PC-3 (cell line): Measurements from ENCODE around the gene GPX5. TPM values are rescaled to one million over a fixed set of nuclear protein-coding genes. Genes with fewer than 3 reads are reported as not detected.

ENCODE experiments used
- ATAC-seq: fragments of 200-7000 bp; cut with Tn5 transposase; 2 replicates; pipeline ENCODE4 v1.9.1; 2020; ENCODE audit warnings: mild to moderate bottlenecking, moderate library complexity
- BruUV-seq: library from RNA; stranded (reverse); fragments of 400-500 nt; replicated peaks from 2 replicates; lab custom pipeline; 2021; lab: Mats Ljungman, UMichigan
- CTCF ChIA-PET: fragments of 300-600 bp; sonication (Branson Sonifier 250); formaldehyde crosslinking; loops from one replicate; lab custom pipeline; 2022; ENCODE audit warnings: antibody characterized with exemption; lab: Charles Lee
- POLR2A ChIA-PET: fragments of 300-600 bp; sonication (Branson Sonifier 250); formaldehyde crosslinking; loops from one replicate; lab custom pipeline; 2022; ENCODE audit warnings: antibody characterized with exemption; ENCODE audit not compliant: unreplicated experiment; lab: Charles Lee
- DNase-seq: peaks from one replicate; pipeline ENCODE4 v3.0.0-alpha.2; 2015
- H2AFZ ChIP-seq: fragments of 300-600 bp; sonication (generic); 2 replicates; pipeline ENCODE4 v1.6.0; 2016; ENCODE audit warnings: antibody characterized with exemption, low read length
- H3F3A ChIP-seq: fragments of 300-600 bp; sonication (generic); one replicate; pipeline ENCODE4 v1.6.0; 2017; ENCODE audit warnings: antibody characterized with exemption, low read length, control low read depth, mild to moderate bottlenecking; ENCODE audit not compliant: unreplicated experiment
- H3K27ac ChIP-seq: fragments of 300-600 bp; sonication (generic); 2 replicates; pipeline ENCODE4 v1.5.1; 2016; ENCODE audit warnings: mild to moderate bottlenecking, low read length
- H3K27me3 ChIP-seq: fragments of 300-600 bp; sonication (generic); 2 replicates; pipeline ENCODE4 v1.6.1; 2016; ENCODE audit warnings: low read length, mixed read lengths
- H3K36me3 ChIP-seq: fragments of 300-600 bp; sonication (generic); 2 replicates; pipeline ENCODE4 v1.6.1; 2016; ENCODE audit warnings: low read depth, mixed run types, low read length, mixed read lengths
- H3K4me1 ChIP-seq: fragments of 300-600 bp; sonication (generic); 2 replicates; pipeline ENCODE4 v1.5.1; 2016; ENCODE audit warnings: low read length; ENCODE audit not compliant: insufficient read depth
- H3K4me2 ChIP-seq: fragments of 300-600 bp; sonication (generic); 2 replicates; pipeline ENCODE4 v1.6.0; 2016; ENCODE audit warnings: low read length
- H3K4me3 ChIP-seq: fragments of 300-600 bp; sonication (generic); 2 replicates; pipeline ENCODE4 v1.5.1; 2016; ENCODE audit warnings: mild to moderate bottlenecking, low read length, mixed read lengths
- H3K79me2 ChIP-seq: fragments of 300-600 bp; sonication (generic); 2 replicates; pipeline ENCODE4 v1.6.1; 2017; ENCODE audit warnings: low read length, mixed read lengths
- H3K9ac ChIP-seq: fragments of 300-600 bp; sonication (generic); 2 replicates; pipeline ENCODE4 v1.6.0; 2016; ENCODE audit warnings: mild to moderate bottlenecking, low read length
- H3K9me2 ChIP-seq: fragments of 300-600 bp; sonication (generic); replicated peaks from 2 replicates; pipeline ENCODE4 v1.6.1; 2016; ENCODE audit warnings: mixed run types, low read length, mixed read lengths
- H3K9me3 ChIP-seq: fragments of 300-600 bp; sonication (generic); 2 replicates; pipeline ENCODE4 v1.6.1; 2016; ENCODE audit warnings: low read length, mixed read lengths
- H4K20me1 ChIP-seq: fragments of 300-600 bp; sonication (generic); 2 replicates; pipeline ENCODE4 v1.6.1; 2016; ENCODE audit warnings: low read length, mixed read lengths
- EZH2 ChIP-seq: fragments of 300-600 bp; sonication (generic); IDR thresholded peaks from one replicate; pipeline ENCODE4 v1.6.1; 2017; ENCODE audit warnings: antibody characterized with exemption, mild to moderate bottlenecking, low read length; ENCODE audit not compliant: unreplicated experiment
- EZH2phosphoT487 ChIP-seq: fragments of 300-600 bp; sonication (generic); IDR thresholded peaks from 2 replicates; pipeline ENCODE4 v1.6.1; 2018; ENCODE audit warnings: mild to moderate bottlenecking, antibody characterized with exemption, low read length, borderline replicate concordance
- intact Hi-C: fragments of 100-400 bp; cut with micrococcal nuclease; formaldehyde crosslinking; loops from 2 replicates; pipeline ENCODE4 v1.9.0; 2023
- total RNA-seq: library from RNA; depleted of rRNA; stranded (reverse); fragments of >200 nt; gene quantifications from 2 replicates; pipeline ENCODE4 v1.2.3, GENCODE V29; 2014
- TF ChIP-seq, protein P1 (sequence below): fragments of 300-600 bp; sonication (generic); conservative IDR thresholded peaks from 2 replicates; pipeline ENCODE4 v1.5.1; 2017; ENCODE audit warnings: antibody characterized with exemption, low read depth, mild to moderate bottlenecking, low read length

Gene GPX5
- total RNA-seq, 1 experiment from 2014 or later = not detected

DNA sequence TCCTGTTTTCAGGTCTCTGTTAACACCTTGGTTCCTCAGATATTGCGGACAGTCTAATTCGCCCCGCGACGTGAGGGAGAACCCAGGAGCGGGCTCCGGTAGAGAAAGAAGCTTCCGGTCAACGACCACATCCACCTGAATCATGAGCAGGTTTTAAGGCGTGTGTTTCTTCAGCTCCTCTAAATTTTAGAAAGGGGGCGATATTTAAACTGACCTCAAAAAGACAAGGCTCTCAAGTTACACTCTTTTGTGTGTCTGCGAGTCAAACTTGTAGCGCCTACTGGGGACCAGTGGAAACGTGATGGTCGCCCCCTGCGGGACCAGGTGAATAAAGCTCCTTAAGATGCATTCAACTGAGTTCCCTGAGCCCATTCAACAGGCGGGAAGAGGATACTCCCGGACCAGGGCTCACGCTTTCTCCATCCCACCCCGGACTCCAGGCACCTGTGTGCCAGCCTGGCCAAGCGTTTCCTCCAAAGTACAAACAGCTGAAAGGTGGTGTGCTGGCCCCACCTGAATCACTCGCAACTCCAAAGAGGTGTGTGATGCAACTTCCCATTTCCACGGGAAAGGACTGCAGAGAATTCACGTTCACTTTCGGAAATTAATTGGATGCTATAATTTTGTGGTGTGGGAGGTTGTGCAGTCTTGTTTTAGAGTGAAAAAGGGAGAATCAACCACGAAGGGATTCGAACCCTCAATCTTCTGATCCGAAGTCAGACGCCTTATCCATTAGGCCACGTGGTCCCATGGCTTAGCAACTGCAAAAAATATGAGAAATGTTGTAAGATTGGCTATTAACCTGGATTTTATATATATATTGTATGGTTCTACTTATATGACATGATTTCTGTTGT, 17.0 kb downstream of the GPX5 start:
- POLR2A ChIA-PET = no interaction called here
- ATAC-seq (peak; percentile 91), DNase-seq (peak; percentile 95)
- no peaks in the 10 kb centered on the region for H3K9me2 ChIP-seq
- no peak overlapping the region for H3K9ac ChIP-seq
- H3K4me3 ChIP-seq = peak overlapping the region; percentile 70
- H3K27ac ChIP-seq = no peak overlapping the region
- peaks cover 7% of the 10 kb centered on the region; the same call in 1 of the 2 replicates for H3K4me1 ChIP-seq
- intact Hi-C loops = loop anchor here (1.0 to 5.0 kb wide), 6 partner anchors 44 to 295 kb away; partner anchors contain the start of gene ZSCAN23
- H3K9me3 ChIP-seq = no peaks in the 10 kb centered on the region
- no peaks in the 10 kb centered on the region for H3F3A ChIP-seq
- no peak for TF ChIP-seq EZH2phosphoT487
- TF ChIP-seq, protein P1, sequence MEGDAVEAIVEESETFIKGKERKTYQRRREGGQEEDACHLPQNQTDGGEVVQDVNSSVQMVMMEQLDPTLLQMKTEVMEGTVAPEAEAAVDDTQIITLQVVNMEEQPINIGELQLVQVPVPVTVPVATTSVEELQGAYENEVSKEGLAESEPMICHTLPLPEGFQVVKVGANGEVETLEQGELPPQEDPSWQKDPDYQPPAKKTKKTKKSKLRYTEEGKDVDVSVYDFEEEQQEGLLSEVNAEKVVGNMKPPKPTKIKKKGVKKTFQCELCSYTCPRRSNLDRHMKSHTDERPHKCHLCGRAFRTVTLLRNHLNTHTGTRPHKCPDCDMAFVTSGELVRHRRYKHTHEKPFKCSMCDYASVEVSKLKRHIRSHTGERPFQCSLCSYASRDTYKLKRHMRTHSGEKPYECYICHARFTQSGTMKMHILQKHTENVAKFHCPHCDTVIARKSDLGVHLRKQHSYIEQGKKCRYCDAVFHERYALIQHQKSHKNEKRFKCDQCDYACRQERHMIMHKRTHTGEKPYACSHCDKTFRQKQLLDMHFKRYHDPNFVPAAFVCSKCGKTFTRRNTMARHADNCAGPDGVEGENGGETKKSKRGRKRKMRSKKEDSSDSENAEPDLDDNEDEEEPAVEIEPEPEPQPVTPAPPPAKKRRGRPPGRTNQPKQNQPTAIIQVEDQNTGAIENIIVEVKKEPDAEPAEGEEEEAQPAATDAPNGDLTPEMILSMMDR = peak; percentile 85
- CTCF ChIA-PET = interaction anchor here (0.7 to 1.2 kb wide), 4 partner anchors 38 to 110 kb away, joined by 3 to 8 read pairs (median 5); no protein-coding TSS in a partner anchor
- H3K4me2 ChIP-seq = peak overlapping the region; percentile 87
- H3K36me3 ChIP-seq = no peaks in the 10 kb centered on the region
- peak overlapping the region; percentile 89 for H2AFZ ChIP-seq
- H3K79me2 ChIP-seq = no peaks in the 10 kb centered on the region
- BruUV-seq = TSS peak; percentile 100
- peaks cover 24% of the 10 kb centered on the region for H3K27me3 ChIP-seq
- H4K20me1 ChIP-seq = no peaks in the 10 kb centered on the region

DNA sequence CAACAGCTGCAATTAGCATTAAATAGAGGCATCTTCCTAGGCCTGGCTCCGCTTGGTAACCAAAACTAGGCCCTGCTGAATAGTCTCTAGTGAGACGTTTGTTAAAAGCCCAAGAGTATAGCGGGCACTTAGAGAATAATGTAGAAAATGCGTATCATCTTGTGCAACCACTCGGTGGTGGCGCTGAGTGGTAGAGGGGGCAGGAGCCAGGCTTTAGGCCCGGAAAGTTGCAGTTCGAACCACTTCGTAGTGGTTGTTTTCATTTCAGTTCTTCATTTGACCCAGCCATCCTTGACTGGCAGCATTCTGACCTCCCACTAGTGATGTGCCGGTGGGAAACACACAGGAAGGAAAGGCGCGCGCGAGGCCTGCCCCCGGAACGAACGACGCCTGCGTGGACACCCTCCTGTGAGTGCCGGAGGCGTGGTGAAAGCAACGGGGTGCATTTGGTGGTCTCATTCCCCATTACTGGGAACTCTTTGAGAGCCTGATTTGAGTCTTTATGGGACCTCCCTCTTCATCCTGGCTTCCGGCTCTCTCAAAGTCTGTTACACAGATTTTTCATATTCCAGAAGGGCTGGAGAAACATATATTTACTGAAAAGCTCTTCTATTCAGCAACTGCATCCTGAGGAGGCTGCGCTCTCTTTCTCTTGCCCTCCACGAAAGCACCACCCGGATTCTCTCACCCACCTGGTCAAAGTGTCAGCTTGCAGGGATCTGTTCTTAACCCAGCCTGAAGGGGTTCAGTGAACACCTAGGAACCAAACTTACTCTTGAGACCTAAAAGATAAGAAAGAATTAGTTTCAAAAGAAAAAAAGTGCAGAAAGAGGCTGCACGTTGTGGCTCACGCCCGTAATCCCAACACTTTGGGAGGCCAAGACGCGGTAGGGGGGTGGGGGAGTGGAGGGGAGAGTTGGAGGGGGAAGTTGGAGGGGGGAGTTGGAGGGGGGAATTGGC, 18.2 kb downstream of the GPX5 start:
- ChIA-PET CTCF (no interaction called here), POLR2A (no interaction called here)
- H3K79me2 ChIP-seq = no peaks in the 10 kb centered on the region
- H3F3A ChIP-seq = no peaks in the 10 kb centered on the region
- H3K4me3 ChIP-seq = no peak overlapping the region
- no peaks in the 10 kb centered on the region for H3K9me3 ChIP-seq
- no peak overlapping the region for H3K27ac ChIP-seq
- DNase-seq (no peak), ATAC-seq (no peak)
- no TSS peak for BruUV-seq
- H3K27me3 ChIP-seq = peaks cover 21% of the 10 kb centered on the region
- peaks cover 7% of the 10 kb centered on the region; the same call in 1 of the 2 replicates for H3K4me1 ChIP-seq
- no peak overlapping the region for H2AFZ ChIP-seq
- H3K9ac ChIP-seq = no peak overlapping the region
- no peak overlapping the region for H3K4me2 ChIP-seq
- TF ChIP-seq EZH2phosphoT487 = no peak
- no peak for TF ChIP-seq EZH2
- TF ChIP-seq, protein P1 = no peak
- intact Hi-C loops = loop anchor here (2.0 to 5.0 kb wide), 6 partner anchors 19 to 293 kb away; partner anchors contain the start of gene ZSCAN23
- no peaks in the 10 kb centered on the region for H3K36me3 ChIP-seq
- no peaks in the 10 kb centered on the region for H3K9me2 ChIP-seq
- no peaks in the 10 kb centered on the region for H4K20me1 ChIP-seq
